A673 (cell line): ENCODE measurements around the gene EVI2B.

Experiments used
- CTCF ChIP-seq: fragments of 300-800, 200-600 bp; sonication (generic); conservative IDR thresholded peaks from 2 replicates; pipeline ENCODE4 v1.5.1; 2017; ENCODE audit warnings: low read depth, mild to moderate bottlenecking, antibody characterized with exemption, low read length, moderate library complexity, mixed read lengths
- EZH2 ChIP-seq: fragments of 200-600 bp; sonication (generic); IDR thresholded peaks from 2 replicates; pipeline ENCODE4 v1.6.1; 2017; ENCODE audit warnings: borderline replicate concordance, low read depth, mild to moderate bottlenecking, mixed read lengths, antibody characterized with exemption, low read length; ENCODE audit not compliant: poor library complexity, severe bottlenecking

- TF ChIP-seq EZH2 (no peak), CTCF (no peak)
Measured at GRCh38 chr17:31314782-31315100, 887 bp upstream of the EVI2B start.
